Esophagus (tissue), 2 donors: Measurements from ENCODE around the gene L3MBTL4. TPM values are rescaled to one million over a fixed set of nuclear protein-coding genes. Genes with fewer than 3 reads are reported as not detected.

ENCODE experiments used
- H3K27ac ChIP-seq, 2 donors: one replicate each; pipeline ENCODE4 v1.5.1; 2013; ENCODE audit warnings: low read depth in 2 of 2, mild to moderate bottlenecking in 2 of 2, inconsistent platforms in 1 of 2, low read length in 1 of 2, moderate library complexity in 1 of 2
- H3K27me3 ChIP-seq, 2 donors: one replicate each; pipeline ENCODE4 v1.6.1; 2013; ENCODE audit warnings: low read length in 2 of 2, control low read depth in 1 of 2, mild to moderate bottlenecking in 1 of 2; ENCODE audit not compliant: insufficient read depth in 2 of 2, control insufficient read depth in 1 of 2
- H3K36me3 ChIP-seq, 2 donors: one replicate each; pipeline ENCODE4 v1.6.1; 2013; ENCODE audit warnings: low read length in 1 of 2; ENCODE audit not compliant: control insufficient read depth in 2 of 2, insufficient read depth in 2 of 2
- H3K4me1 ChIP-seq, 2 donors: one replicate each; pipeline ENCODE4 v1.6.1; 2013; ENCODE audit warnings: low read length in 1 of 2; ENCODE audit not compliant: control insufficient read depth in 2 of 2, insufficient read depth in 2 of 2
- H3K4me3 ChIP-seq, 2 donors: one replicate each; pipeline ENCODE4 v1.5.1; 2013; ENCODE audit warnings: low read length in 2 of 2, mild to moderate bottlenecking in 2 of 2, low read depth in 1 of 2, moderate library complexity in 1 of 2
- H3K9me3 ChIP-seq, 2 donors: one replicate each; pipeline ENCODE4 v1.6.1; 2013; ENCODE audit warnings: mild to moderate bottlenecking in 2 of 2, low read depth in 1 of 2, low read length in 1 of 2, moderate library complexity in 1 of 2; ENCODE audit not compliant: control insufficient read depth in 2 of 2, insufficient read depth in 1 of 2
- WGBS, 2 donors: extraction: QIAGEN DNeasy Blood & Tissue Kit; methylation state at CpG; one replicate each; pipeline ENCODE4 v1.1.7; 2013; 5-methylcytosine and 5-hydroxymethylcytosine counted together
- polyA plus RNA-seq, 2 donors: library from polyadenylated mRNA; stranded (reverse); fragments of 200-250 nt; gene quantifications; one replicate each; pipeline ENCODE4 v1.2.3, GENCODE V29; 2013
- donor health status: healthy with polysubstance abuse.
- donor health status: Bipolar disorder and iron deficiency.

The L3MBTL4 gene
- polyA plus RNA-seq, 2 donors: 1.8 to 2.0 TPM

DNA sequence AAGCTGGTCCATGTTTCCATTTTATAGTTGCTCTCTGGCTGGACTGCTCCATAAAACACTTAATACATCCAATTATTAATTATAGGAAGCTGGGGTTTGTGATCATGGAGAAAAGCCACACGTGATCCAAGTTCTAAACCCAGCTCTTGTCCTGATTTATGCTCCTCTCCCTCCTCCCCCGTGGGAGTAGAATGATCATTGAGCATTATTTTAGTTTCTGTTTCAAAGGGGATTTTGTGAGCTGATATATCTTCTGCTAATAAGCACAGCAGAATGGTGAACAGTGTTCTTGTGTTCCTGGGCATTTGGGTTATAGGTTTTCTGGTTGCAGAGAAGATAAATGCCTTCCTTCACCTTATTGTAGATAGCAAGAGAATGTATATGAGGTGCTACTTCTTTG is 383.7 kb downstream of the L3MBTL4 start:
- Histone ChIP-seq H3K4me1 (no peaks in the 10 kb centered on the region), H3K36me3 (no peaks in the 10 kb centered on the region)
- 66 to 69% methylated on average over 2 of the region's 2 CpGs for WGBS, 2 donors

DNA sequence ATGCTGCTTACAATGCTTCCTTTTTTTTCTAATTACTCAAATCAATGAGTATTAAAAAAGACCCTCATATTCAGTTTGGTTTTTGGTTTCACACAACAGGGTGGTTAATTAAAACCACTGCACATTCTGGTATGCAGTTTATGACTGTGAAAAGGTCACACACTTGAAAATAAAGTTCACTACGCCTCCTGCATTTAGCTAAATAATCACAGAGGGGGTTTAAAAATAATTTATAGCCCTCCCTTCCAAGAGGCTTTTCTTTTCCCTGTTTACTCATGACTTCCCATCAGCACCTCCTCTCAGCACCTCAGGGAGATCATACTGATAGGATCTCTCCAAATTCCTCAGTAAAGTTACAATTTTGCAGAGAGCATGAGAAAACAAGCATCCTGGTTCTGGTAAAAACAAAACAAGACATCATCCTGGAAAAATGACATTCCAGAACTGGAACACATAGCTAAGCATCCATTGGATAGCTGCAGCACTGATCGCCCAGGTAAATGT is 389.9 kb downstream of the L3MBTL4 start:
- Histone ChIP-seq H3K9me3 (no peaks in the 10 kb centered on the region), H3K27ac (no peak overlapping the region), H3K27me3 (no peaks in the 10 kb centered on the region), H3K4me1 (no peaks in the 10 kb centered on the region), H3K36me3 (no peaks in the 10 kb centered on the region), H3K4me3 (no peak overlapping the region)
- WGBS, 2 donors: 72 to 76% methylated on average over 2 of the region's 2 CpGs

More for the DNA sequence above, 383.7 kb downstream of the L3MBTL4 start:
- H3K27me3 ChIP-seq: no peaks in the 10 kb centered on the region
- H3K9me3 ChIP-seq: no peaks in the 10 kb centered on the region
- H3K27ac ChIP-seq: no peak overlapping the region
- H3K4me3 ChIP-seq: no peak overlapping the region

DNA sequence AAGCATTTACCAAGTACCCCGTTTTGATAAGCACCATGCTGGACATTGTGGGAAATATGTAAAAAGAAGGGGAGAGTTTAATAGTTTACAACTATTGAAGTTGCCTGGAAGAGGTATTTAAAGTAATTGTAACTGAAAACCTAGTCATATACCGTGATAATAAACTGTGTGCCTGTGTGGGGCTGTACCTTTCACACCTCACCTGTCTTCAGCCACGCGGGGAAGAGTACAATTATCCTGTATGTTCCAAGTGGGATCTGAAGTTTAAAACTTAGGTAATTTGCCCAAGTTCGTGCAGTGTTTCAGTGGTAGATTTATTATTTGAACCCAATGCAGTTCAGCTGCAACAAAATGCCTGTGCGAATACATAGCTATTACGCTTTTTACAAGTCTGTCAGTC is 391.2 kb downstream of the L3MBTL4 start:
- H3K4me3 ChIP-seq: no peak overlapping the region
- 88 to 91% methylated on average over 7 of the region's 7 CpGs for WGBS, 2 donors
- H3K9me3 ChIP-seq: no peaks in the 10 kb centered on the region
- no peaks in the 10 kb centered on the region for H3K4me1 ChIP-seq
- no peak overlapping the region for H3K27ac ChIP-seq
- H3K36me3 ChIP-seq: no peaks in the 10 kb centered on the region
- H3K27me3 ChIP-seq: no peaks in the 10 kb centered on the region

DNA sequence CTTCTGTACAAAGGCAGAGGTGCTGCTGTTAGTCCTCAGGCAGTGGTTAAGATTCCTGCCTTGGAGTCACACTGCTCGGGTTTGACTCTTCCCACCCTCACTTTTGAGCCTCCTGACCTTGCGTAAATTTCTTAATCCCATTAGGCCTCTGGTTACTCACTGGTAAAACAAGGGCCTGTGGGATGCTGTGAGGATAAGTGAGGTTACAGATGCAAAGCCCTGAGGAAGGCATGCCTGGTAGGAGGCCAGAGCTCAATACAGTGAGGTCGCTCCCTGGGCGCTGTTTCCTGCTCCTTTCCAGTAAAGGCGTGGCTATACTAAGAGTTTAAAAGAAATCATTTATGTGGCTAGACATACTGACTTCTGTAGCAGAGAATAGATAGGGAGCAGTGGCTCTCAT is 391.9 kb downstream of the L3MBTL4 start:
- Histone ChIP-seq H3K27me3 (no peaks in the 10 kb centered on the region), H3K27ac (no peak overlapping the region), H3K9me3 (no peaks in the 10 kb centered on the region), H3K4me3 (no peak overlapping the region), H3K4me1 (no peaks in the 10 kb centered on the region), H3K36me3 (no peaks in the 10 kb centered on the region)
- WGBS, 2 donors: 71 to 76% methylated on average over 5 of the region's 5 CpGs

DNA sequence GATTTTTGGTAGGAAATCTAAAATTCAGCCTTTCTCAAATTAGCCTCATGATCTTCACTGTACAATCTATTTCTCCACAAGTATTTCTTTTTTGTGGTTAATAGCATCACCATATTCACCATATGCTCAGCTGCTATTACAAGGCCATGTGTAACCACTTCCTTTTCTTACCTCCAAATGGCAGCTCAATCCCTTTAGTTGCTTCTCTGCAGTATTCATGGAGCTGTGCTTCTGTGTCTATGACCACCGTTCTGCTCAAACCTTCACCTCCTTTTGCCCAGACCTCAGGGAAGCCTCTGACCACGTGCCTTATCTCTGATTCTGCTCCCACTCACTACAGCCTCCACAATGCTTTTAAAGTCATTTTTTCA is 392.7 kb downstream of the L3MBTL4 start:
- H3K4me1 ChIP-seq: no peaks in the 10 kb centered on the region
- H3K4me3 ChIP-seq: no peak overlapping the region
- no peaks in the 10 kb centered on the region for H3K27me3 ChIP-seq
- H3K9me3 ChIP-seq: no peaks in the 10 kb centered on the region
- no peak overlapping the region for H3K27ac ChIP-seq
- WGBS, 2 donors: 69 to 74% methylated on average over 2 of the region's 2 CpGs
- H3K36me3 ChIP-seq: no peaks in the 10 kb centered on the region

DNA sequence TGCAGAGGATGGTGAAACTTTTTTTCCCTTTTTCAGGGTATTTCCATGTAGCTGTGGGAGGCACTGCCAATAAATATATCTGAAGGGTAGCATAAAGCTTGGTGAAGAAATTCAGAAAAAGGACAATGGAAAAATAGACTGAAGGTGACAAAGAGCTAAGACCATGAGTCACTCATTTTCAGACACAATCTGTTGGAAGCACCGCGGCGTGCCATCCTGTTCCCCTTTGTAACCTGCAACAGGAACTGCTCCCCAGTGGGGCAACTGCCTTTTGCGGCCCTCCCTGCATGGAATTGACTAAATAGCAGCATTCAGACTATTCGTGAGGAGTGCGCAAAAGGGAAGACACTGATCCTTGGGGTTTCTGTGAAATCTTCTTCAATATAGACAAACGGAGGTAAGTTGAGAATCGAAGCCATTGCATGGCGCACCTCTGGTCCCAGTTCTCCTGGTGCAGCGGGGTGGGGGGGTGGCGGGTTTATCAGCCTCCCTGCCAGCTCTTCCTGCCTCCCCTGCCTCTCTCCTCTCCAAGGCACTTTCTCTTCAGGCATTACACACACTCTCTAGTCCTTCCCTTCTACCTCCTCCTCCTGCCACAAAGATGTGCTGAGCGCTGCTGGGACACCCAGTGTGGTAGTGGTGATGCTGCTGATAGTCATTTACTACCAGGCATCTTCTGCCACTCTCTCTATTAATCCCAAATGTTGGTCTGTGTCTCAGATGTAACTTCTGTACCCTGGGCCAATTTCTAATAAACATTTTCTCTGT is 393.2 kb downstream of the L3MBTL4 start:
- H3K36me3 ChIP-seq: no peaks in the 10 kb centered on the region
- no peaks in the 10 kb centered on the region for H3K9me3 ChIP-seq
- H3K4me3 ChIP-seq: no peak overlapping the region
- no peaks in the 10 kb centered on the region for H3K27me3 ChIP-seq
- H3K4me1 ChIP-seq: no peaks in the 10 kb centered on the region
- WGBS, 2 donors: 84 to 88% methylated on average over 12 of the region's 12 CpGs
- H3K27ac ChIP-seq: no peak overlapping the region

DNA sequence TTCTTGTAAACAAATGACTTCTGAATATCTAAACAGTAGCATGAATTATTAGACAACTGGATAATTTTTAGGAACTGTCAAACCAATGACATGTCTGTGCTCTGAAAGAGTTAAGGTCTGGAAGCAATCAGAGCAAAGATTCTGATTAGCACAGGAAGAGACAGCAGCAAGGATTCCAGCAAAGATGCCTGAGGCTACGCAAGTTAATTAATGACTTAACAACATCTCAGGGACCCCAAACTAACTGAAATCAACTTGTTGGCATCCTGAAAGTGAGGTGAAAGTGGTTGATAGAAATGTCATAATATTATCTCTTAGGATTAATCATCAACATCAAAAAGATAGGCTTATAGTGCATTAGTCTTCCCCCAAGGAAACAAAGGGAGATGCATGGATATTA is 396.0 kb downstream of the L3MBTL4 start:
- 77 to 91% methylated on average over 1 of the region's 1 CpG for whole genome bisulfite sequencing, 2 donors
- no peaks in the 10 kb centered on the region for H3K27me3 ChIP-seq
- H3K4me3 ChIP-seq: no peak overlapping the region
- no peaks in the 10 kb centered on the region for H3K36me3 ChIP-seq
- no peak overlapping the region for H3K27ac ChIP-seq
- no peaks in the 10 kb centered on the region for H3K4me1 ChIP-seq
- H3K9me3 ChIP-seq: no peaks in the 10 kb centered on the region

DNA sequence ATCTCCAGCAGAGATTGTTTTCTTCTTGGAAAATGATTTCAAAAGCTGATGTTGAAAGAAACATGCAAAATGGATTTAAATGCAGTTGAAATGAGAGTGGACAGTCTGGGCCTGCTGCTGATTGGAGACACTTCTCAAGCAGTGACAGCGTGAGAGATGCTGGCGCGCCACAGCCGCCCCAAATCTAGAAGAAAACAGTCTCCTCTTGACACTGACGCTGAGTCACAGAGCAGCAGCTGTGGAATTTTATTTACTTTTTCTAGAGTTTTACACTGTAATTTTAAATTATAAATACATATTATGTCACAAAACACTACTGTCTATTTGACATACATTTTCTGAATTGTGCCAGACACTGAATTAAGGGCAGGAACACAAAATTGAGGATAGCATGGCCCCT is 397.5 kb downstream of the L3MBTL4 start:
- 60 to 69% methylated on average over 5 of the region's 5 CpGs for WGBS, 2 donors

DNA sequence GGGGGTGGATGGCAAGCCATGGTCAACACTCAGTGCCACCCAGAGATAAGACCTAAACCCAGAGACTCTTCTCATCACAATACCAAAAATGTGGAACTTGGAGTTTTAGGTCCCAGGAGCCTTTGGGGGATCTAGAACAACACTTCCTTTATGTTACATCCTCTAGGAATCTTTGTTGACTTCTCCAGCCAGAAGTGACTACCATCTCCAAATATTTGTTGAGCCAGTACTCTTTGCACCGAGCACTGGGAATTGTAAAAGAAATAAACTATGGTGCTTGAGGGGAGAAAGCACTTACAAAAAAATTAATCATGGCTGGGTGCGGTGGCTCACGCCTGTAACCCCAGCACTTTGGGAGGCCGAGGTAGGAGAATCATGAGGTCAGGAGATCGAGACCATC is 399.3 kb downstream of the L3MBTL4 start:
- Histone ChIP-seq H3K4me1 (no peaks in the 10 kb centered on the region), H3K27ac (no peak overlapping the region), H3K36me3 (no peaks in the 10 kb centered on the region), H3K4me3 (no peak overlapping the region), H3K9me3 (no peaks in the 10 kb centered on the region), H3K27me3 (no peaks in the 10 kb centered on the region)
- 92 to 93% methylated on average over 5 of the region's 5 CpGs for WGBS, 2 donors

More for the DNA sequence above, 397.5 kb downstream of the L3MBTL4 start:
- no peak overlapping the region for H3K27ac ChIP-seq
- no peaks in the 10 kb centered on the region for H3K36me3 ChIP-seq
- H3K4me1 ChIP-seq: no peaks in the 10 kb centered on the region
- H3K4me3 ChIP-seq: no peak overlapping the region
- no peaks in the 10 kb centered on the region for H3K27me3 ChIP-seq
- H3K9me3 ChIP-seq: no peaks in the 10 kb centered on the region

DNA sequence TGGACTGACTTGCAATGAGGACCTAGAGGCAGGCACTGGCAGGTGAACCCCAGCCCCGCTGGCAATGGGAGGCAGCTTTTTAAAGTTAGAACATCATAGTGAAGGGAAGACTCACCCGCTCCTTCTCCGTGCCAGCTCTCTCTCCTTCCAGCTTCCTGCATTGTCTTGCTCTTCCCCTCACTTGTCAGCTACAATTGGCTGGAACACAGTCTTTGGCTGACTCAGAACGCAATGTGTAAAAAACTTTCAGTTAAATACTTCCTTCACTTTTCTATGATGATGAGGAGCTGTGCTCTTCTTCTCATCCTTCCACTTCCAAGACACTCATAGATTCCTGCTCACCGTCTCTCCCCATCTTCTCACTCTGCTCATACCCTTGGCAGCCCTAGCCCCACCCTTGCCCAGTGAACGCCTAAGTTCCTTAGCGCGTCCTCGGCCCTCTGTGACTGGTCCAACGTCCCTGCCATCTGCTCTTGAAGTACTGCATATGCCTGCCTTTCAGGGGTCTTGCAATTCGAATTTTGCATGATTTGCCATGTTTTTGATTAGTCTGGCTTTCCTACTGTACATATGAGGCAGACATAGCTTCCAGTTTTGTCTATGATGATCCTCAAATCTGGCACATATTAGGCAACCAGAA is 401.4 kb downstream of the L3MBTL4 start:
- 77 to 79% methylated on average over 11 of the region's 11 CpGs for WGBS, 2 donors
- no peaks in the 10 kb centered on the region for H3K9me3 ChIP-seq
- H3K27me3 ChIP-seq: no peaks in the 10 kb centered on the region
- H3K4me3 ChIP-seq: no peak overlapping the region
- no peaks in the 10 kb centered on the region for H3K36me3 ChIP-seq
- H3K4me1 ChIP-seq: no peaks in the 10 kb centered on the region
- no peak overlapping the region for H3K27ac ChIP-seq
